ENCODE data around the gene SLC6A11. TPM values are rescaled to one million over a fixed set of nuclear protein-coding genes. Genes with fewer than 3 reads are reported as not detected.

Gene SLC6A11
- total and polyA plus RNA-seq, 2 donors (not counting 3 experiments of a cell fraction or from before 2014, with no cell fraction given), result not detected

DNA sequence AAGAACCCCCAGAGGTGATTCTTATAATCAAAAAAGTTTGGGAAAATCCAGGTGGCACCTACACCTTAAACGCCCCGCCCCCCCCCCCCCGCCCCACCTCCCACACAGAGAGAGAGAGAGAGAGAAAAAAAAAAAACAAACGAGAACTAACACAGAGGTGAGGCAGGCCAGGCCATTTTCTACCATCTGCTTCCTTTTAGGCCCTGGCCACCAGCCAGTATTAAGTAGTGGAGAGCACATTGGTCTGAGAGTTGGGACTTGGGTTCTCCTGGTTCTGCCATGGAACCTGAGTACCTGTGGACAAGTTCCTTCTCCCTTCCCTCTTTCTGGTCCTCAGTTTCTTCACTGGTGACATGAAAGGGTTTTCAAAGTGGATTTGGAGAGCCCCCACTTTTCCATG lies 60.6 kb downstream of the SLC6A11 start:
- BruUV-seq (replicated peaks), result no TSS peak
- Histone ChIP-seq H3K36me3 (ENCODE audit: control insufficient read depth in 2 of 2, extremely low read depth in 1 of 2, insufficient read depth in 2 of 2, low read length in 2 of 2) (no peaks in the 10 kb centered on the region), H3K79me2 (ENCODE audit: control insufficient read depth, insufficient read depth, low read length) (no peaks in the 10 kb centered on the region), H3K27ac (ENCODE audit: insufficient read depth, low read depth, low read length) (no peak overlapping the region), H3K9ac (replicated peaks; ENCODE audit: extremely low read depth, insufficient read depth, low read length) (no peak overlapping the region), H3K4me3 (replicated peaks in 1 of 3; ENCODE audit: insufficient read depth in 1 of 3, low read depth in 1 of 3, low read length in 3 of 3) (no peak overlapping the region), H3K9me3 (replicated peaks; ENCODE audit: control insufficient read depth, insufficient read depth, low read length) (no peaks in the 10 kb centered on the region), H2AFZ (ENCODE audit: low read depth, low read length) (no peak overlapping the region), H3K27me3 (ENCODE audit: control insufficient read depth in 2 of 2, insufficient read depth in 2 of 2, low read length in 2 of 2) (no peaks in the 10 kb centered on the region), H4K20me1 (replicated peaks; ENCODE audit: control insufficient read depth, extremely low read depth, insufficient read depth, low read length) (no peaks in the 10 kb centered on the region), H3K4me1 (ENCODE audit: control insufficient read depth, extremely low read depth, insufficient read depth, low read length) (no peaks in the 10 kb centered on the region), H3K4me2 (ENCODE audit: insufficient read depth, low read length) (no peak overlapping the region), H3K9me1 (replicated peaks; ENCODE audit: control insufficient read depth, extremely low read depth, insufficient read depth, low read length) (no peaks in the 10 kb centered on the region)
- FAIRE-seq (no peak), DNase-seq (ENCODE audit: low read depth, low spot score) (no peak)
- intact Hi-C loops (cut with micrococcal nuclease), result no loop called here
- ChIA-PET POLR2A (no interaction called here), CTCF (no interaction called here)
- TF ChIP-seq POLR2A (IDR thresholded peaks at IDR 0.05; ENCODE audit: low read depth, low read length) (no peak), GATA2 (IDR thresholded peaks at IDR 0.05; ENCODE audit: insufficient read depth, insufficient read length, low read depth, low read length) (no peak), EZH2 (IDR thresholded peaks at IDR 0.05; ENCODE audit: borderline replicate concordance, low read depth, low read length, severe bottlenecking) (no peak), JUN (IDR thresholded peaks at IDR 0.05; ENCODE audit: borderline replicate concordance, insufficient read depth, insufficient read length, low read depth) (no peak), MAX (IDR thresholded peaks at IDR 0.05; ENCODE audit: insufficient read depth, insufficient read length) (no peak), FOS (IDR thresholded peaks at IDR 0.05; ENCODE audit: borderline replicate concordance, insufficient read depth, low read length) (no peak), MYC (IDR thresholded peaks at IDR 0.05; ENCODE audit: low read depth, low read length) (no peak), POLR2AphosphoS5 (IDR thresholded peaks at IDR 0.05; ENCODE audit: insufficient read depth, low read depth, low read length) (no peak)
- TF ChIP-seq, protein P1, sequence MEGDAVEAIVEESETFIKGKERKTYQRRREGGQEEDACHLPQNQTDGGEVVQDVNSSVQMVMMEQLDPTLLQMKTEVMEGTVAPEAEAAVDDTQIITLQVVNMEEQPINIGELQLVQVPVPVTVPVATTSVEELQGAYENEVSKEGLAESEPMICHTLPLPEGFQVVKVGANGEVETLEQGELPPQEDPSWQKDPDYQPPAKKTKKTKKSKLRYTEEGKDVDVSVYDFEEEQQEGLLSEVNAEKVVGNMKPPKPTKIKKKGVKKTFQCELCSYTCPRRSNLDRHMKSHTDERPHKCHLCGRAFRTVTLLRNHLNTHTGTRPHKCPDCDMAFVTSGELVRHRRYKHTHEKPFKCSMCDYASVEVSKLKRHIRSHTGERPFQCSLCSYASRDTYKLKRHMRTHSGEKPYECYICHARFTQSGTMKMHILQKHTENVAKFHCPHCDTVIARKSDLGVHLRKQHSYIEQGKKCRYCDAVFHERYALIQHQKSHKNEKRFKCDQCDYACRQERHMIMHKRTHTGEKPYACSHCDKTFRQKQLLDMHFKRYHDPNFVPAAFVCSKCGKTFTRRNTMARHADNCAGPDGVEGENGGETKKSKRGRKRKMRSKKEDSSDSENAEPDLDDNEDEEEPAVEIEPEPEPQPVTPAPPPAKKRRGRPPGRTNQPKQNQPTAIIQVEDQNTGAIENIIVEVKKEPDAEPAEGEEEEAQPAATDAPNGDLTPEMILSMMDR (IDR thresholded peaks at IDR 0.05; ENCODE audit: extremely low read depth in 1 of 2, insufficient read depth in 1 of 2, low read depth in 1 of 2, low read length in 2 of 2), result no peak
- dilution Hi-C loops (cut with MboI; ENCODE audit: extremely low pct_ligation_motif_present, low sequenced_read_pairs), result no loop called here
